HEK293 (cell line): ENCODE results near the gene TBC1D12.

ENCODE experiments used
- BCL11A ChIP-seq: fragments of 450-650 bp; formaldehyde crosslinking; IDR thresholded peaks from 2 replicates; pipeline ENCODE4 v1.5.1; 2016; ENCODE audit warnings: low read depth, missing biosample characterization, missing genetic modification characterization
- REST ChIP-seq: fragments of 450-650 bp; formaldehyde crosslinking; IDR thresholded peaks from 2 replicates; pipeline ENCODE4 v1.5.1; 2016; ENCODE audit warnings: missing biosample characterization, missing genetic modification characterization
- SP3 ChIP-seq: fragments of 450-650 bp; formaldehyde crosslinking; IDR thresholded peaks from 2 replicates; pipeline ENCODE4 v1.5.1; 2016; ENCODE audit warnings: missing biosample characterization, missing genetic modification characterization
- ZNF146 ChIP-seq: fragments of 450-650 bp; formaldehyde crosslinking; IDR thresholded peaks from 2 replicates; pipeline ENCODE4 v1.5.1; 2016; ENCODE audit warnings: missing biosample characterization, missing genetic modification characterization
- ZNF274 ChIP-seq, 2 experiments: fragments of 200-500 bp in 1 of 2; fragments of 450-650 bp in 1 of 2; sonication (Bioruptor generic) in 1 of 2; formaldehyde crosslinking in 1 of 2; IDR thresholded peaks; 2 replicates each; pipeline versions ENCODE4 v1.5.1 to v1.6.1; 2014 to 2016; ENCODE audit warnings: borderline replicate concordance in 1 of 2, inconsistent platforms in 1 of 2, low read length in 1 of 2, missing biosample characterization in 1 of 2, missing genetic modification characterization in 1 of 2
- ZNF280D ChIP-seq: fragments of 450-650 bp; formaldehyde crosslinking; IDR thresholded peaks from 2 replicates; pipeline ENCODE4 v1.5.1; 2016; ENCODE audit warnings: missing biosample characterization, missing genetic modification characterization
- TF ChIP-seq, protein P1 (sequence below): fragments of 450-650 bp; formaldehyde crosslinking; IDR thresholded peaks from 2 replicates; pipeline ENCODE4 v1.5.1; 2016; ENCODE audit warnings: missing biosample characterization, missing genetic modification characterization

GRCh38 chr10:94571528-94571927, 169.2 kb downstream of the TBC1D12 start:
- TF ChIP-seq, protein P1, sequence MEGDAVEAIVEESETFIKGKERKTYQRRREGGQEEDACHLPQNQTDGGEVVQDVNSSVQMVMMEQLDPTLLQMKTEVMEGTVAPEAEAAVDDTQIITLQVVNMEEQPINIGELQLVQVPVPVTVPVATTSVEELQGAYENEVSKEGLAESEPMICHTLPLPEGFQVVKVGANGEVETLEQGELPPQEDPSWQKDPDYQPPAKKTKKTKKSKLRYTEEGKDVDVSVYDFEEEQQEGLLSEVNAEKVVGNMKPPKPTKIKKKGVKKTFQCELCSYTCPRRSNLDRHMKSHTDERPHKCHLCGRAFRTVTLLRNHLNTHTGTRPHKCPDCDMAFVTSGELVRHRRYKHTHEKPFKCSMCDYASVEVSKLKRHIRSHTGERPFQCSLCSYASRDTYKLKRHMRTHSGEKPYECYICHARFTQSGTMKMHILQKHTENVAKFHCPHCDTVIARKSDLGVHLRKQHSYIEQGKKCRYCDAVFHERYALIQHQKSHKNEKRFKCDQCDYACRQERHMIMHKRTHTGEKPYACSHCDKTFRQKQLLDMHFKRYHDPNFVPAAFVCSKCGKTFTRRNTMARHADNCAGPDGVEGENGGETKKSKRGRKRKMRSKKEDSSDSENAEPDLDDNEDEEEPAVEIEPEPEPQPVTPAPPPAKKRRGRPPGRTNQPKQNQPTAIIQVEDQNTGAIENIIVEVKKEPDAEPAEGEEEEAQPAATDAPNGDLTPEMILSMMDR (tag by site-specific recombination), result no peak
- TF ChIP-seq ZNF280D (no peak), BCL11A (tag by site-specific recombination) (no peak), SP3 (tag by site-specific recombination) (no peak), ZNF274 (IDR thresholded peaks at IDR 0.05; ENCODE audit: low read length) (no peak), ZNF274 (tag by site-specific recombination; IDR thresholded peaks at IDR 0.05; ENCODE audit: borderline replicate concordance) (no peak), REST (tag by site-specific recombination) (no peak), ZNF146 (tag by site-specific recombination) (no peak)
